ENCODE data around the gene LIPK.
A peak's percentile ranks its signal among the peaks of the same experiment; 100 is the strongest.

LIPK gene

GRCh38 chr10:88786032-88786770, 80.2 kb downstream of the LIPK start:
- DNase-seq (ENCODE audit: low read depth): no peak

DNA sequence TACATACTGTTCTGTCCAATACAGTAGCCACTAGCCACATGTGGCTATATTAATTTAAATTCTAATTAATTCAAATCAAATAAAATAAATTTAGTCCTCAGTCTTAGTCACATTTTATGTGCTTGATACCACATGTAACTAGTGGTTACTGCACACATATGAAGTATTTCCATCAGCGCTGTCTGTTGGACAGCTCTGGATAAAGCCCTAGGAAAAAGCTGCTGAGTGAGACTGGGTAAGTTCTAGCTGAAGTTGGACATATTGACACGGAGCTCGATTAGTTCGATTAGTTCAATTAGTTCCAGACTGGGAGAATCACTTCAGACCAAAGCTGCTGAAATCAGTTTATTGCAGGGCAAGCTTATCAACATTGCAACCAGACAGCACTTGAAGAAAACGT, 81.4 kb downstream of the LIPK start:
- no peak for DNase-seq (ENCODE audit: low read depth)

DNA sequence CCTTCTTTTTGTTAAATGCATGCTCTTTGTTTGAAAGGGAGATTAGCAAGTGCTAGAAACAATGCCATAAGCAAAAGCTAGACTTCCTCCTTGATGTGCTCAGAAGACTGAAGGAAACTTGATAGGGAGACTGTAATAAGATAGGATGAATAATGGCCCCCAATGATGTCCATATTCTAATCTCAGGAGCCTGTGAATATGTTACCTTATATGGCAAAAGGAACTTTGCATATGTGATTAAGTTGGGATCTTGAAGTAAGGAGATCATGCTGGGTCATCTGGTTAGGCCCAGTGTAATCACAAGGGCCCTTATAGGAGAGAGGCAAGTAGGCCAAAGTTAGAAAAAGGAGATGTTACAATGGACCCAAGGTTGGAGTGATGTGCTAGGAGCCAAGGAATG, 82.9 kb downstream of the LIPK start:
- no peak for DNase-seq (ENCODE audit: low read depth)

GRCh38 chr10:88791924-88792323, 85.9 kb downstream of the LIPK start:
- no peak for DNase-seq (ENCODE audit: low read depth)

DNA sequence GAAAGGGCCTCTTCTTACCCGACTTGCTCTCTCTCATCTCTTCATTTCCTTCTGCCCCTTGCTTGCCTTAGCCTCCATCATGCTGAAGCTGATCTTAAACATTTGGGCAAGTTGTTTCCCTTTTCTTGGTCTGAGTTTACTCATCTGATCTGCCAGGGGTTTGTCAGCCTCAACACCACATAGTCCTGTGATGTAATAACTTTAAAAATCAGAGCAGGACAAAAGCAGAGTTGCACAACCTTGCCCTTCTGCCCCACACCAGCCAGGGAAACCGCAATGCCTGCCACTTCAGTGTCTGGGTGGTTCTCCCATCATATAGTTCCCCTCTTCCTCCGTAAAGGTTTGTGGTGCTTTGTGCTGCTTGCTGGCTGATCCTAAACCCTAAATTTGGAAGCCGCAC, 86.6 kb downstream of the LIPK start:
- DNase-seq (ENCODE audit: low read depth): peak; percentile 20

DNA sequence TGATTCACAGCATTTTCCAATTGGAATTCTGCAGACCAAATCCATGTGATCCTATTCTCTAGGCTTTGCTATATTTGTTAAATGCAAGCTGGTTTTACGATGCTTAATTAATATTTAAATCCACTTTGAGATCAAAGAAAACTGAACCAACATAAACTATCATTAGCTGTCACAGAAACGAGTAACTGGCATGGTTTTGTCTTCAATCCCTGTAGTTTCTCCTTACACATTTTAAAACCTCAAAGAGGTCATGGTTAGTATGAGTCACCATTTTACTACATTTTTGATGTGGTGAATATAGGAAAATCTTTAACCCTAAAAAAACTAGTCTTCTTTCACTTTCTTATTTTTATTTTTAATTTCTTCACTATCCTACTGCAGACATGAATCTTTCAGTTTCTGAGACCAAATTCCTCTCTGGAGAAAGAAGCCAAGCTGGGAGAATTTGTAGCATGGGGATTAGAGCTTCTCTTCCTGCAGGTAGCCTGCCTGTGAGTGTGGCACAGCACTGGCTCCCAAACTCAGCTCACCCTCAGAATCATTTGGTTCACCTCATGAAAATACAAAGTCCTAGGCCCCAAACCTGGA, 87.8 kb downstream of the LIPK start:
- peak; percentile 18 for DNase-seq (ENCODE audit: low read depth)

GRCh38 chr10:88794731-88795130, 88.7 kb downstream of the LIPK start:
- DNase-seq (ENCODE audit: low read depth): peak; percentile 53

- no peak for DNase-seq (ENCODE audit: low read depth)
These were observed 94.4 kb downstream of the LIPK start for GRCh38 chr10:88800152-88801125.
